Activated T-cell treated with anti-CD3 and anti-CD28 coated beads, Interleukin-2, amount 50 U/mL, for 72 hours (primary cell): Measurements from ENCODE around the gene RBBP9. TPM values are rescaled to one million over a fixed set of nuclear protein-coding genes. Genes with fewer than 3 reads are reported as not detected.
A peak's percentile ranks its signal among the peaks of the same experiment; 100 is the strongest.
"Not testable (repeated sequence)": the region's sequence is repeated elsewhere in the genome, so short reads cannot be mapped to it uniquely, and the experiment has no call there.

ENCODE experiments used
- ATAC-seq, 2 donors: fragments of 150-1000 bp; cut with Tn5 transposase; replicated peaks in 1 of 2; 2 replicates each; pipeline ENCODE4 v1.10.0; 2021; ENCODE audit warnings: moderate library complexity in 2 of 2, mild to moderate bottlenecking in 1 of 2
- DNase-seq, 2 donors: peaks; one replicate each; pipeline ENCODE4 v3.0.0; 2021 to 2022; ENCODE audit warnings: mixed read lengths in 1 of 2
- H3K27ac Mint-ChIP-seq: one replicate; pipeline ENCODE4 v1.8.0; 2022; ENCODE audit warnings: mild to moderate bottlenecking, moderate library complexity, mixed read lengths
- H3K27me3 Mint-ChIP-seq: one replicate; pipeline ENCODE4 v1.8.0; 2022; ENCODE audit warnings: low read depth, mixed read lengths
- H3K36me3 Mint-ChIP-seq, 2 donors: one replicate each; pipeline ENCODE4 v1.8.0; 2022; ENCODE audit warnings: mixed read lengths in 2 of 2, mild to moderate bottlenecking in 1 of 2; ENCODE audit not compliant: insufficient read depth in 2 of 2
- H3K4me1 Mint-ChIP-seq: one replicate; pipeline ENCODE4 v1.8.0; 2022; ENCODE audit warnings: low read depth, mixed read lengths
- H3K4me3 Mint-ChIP-seq, 2 donors: one replicate each; pipeline ENCODE4 v1.8.0; 2022; ENCODE audit warnings: mild to moderate bottlenecking in 2 of 2, mixed read lengths in 2 of 2, moderate library complexity in 2 of 2
- H3K9me3 Mint-ChIP-seq, 2 donors: one replicate each; pipeline ENCODE4 v1.8.0; 2022; ENCODE audit warnings: mixed read lengths in 2 of 2
- total RNA-seq, 2 donors: library from RNA; stranded (reverse); gene quantifications; one replicate each; pipeline ENCODE4 v1.2.3, GENCODE V29; 2022

Gene RBBP9
- total RNA-seq, 2 donors from 2014 or later: 27.2 to 30.6 TPM

DNA sequence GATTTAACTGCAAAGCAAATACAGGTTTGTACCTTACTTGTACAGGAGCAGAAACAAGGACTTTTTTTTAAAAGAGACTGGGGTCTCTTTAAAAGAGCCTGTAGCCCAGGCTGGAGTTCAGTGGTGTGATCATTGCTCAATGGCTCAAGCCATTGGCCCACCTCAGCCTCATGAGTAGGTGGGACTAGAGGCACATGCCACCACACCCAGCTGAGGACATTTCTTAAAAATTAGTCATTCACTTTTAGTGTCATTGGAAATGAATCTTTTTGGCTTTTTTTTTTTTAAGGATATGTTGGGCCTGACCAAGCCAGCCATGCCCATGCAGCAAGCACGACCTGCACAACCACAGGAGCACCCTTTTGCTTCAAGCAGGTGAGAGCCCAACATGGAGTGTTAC lies 27.6 kb upstream of the RBBP9 start:
- H3K4me3 Mint-ChIP-seq: no peak overlapping the region

DNA sequence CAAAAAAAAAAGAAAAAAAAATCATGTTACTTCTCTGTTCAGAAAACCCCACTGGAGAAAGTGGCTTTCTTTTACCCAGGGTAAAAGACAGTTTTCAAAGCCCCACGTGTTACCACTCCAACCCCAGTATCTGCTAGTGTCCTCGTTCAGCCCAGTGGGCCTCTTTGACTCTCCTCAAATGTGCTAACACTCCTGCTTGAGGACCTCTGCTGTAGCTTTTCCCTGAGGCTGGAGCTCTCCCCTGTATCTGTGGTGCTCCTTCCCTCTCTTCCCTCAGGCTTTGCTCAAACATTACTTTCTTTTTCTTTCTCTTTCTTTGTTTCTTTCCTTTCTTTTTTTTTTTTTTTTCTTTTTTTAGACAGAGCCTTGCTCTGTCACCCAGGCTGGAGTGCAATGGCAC lies 26.0 kb upstream of the RBBP9 start:
- Mint-ChIP-seq H3K27me3 (no peaks in the 10 kb centered on the region), H3K4me1 (no peaks in the 10 kb centered on the region), H3K27ac (no peak overlapping the region), H3K36me3 (peaks cover 6 to 24% of the 10 kb centered on the region in 2 donors), H3K9me3 (no peaks in the 10 kb centered on the region), H3K4me3 (no peak overlapping the region)
- DNase-seq (no peak), ATAC-seq (no peak)

More for the DNA sequence above, 27.6 kb upstream of the RBBP9 start:
- ATAC-seq: no peak
- Mint-ChIP-seq H3K4me1 (no peaks in the 10 kb centered on the region), H3K27me3 (no peaks in the 10 kb centered on the region), H3K27ac (no peak overlapping the region), H3K9me3 (no peaks in the 10 kb centered on the region), H3K36me3 (peaks cover 13 to 33% of the 10 kb centered on the region in 2 donors)
- no peak for DNase-seq

DNA sequence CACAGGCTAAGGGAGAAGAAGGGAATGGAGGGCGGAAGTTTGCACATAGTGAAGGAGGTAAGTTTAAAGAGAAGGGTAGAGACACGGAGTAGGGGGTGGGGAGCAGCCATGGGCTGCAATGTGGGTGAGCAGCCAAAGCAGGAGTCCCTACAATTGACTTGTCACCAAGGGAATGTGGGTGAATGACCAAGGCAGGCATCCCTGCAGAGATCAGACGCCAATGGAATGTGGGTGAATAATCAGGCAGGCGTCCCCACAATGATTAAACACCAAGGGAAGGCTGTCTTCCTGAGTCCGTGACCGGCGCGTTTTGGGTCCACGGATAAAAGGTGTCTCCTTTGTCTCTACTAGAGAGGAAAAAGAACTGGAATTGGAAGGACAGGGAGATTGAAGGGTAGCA lies 25.0 kb upstream of the RBBP9 start:
- not testable (repeated sequence) for H3K27ac Mint-ChIP-seq, H3K9me3 Mint-ChIP-seq, DNase-seq, H3K4me3 Mint-ChIP-seq, H3K27me3 Mint-ChIP-seq, H3K4me1 Mint-ChIP-seq, ATAC-seq
- peaks cover 3 to 21% of the 10 kb centered on the region in 2 donors for H3K36me3 Mint-ChIP-seq

DNA sequence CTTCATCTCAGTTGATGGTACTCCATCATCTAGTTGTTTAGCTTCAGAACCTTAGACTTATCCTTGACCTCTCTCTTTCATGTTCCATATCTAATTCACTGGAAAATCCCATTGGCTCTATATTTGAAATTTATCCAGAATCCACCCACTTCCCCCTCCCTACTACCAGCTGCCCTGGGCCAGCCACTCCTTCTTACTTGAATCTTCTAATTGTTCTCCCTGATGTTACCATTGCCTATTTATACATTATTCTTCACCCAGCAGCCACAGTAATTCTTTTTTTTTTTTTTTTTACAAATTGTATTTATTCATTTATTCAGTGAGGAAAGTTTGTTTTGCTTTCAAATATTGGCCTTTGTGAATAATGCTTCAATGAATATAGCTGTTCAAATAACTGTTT lies 18.9 kb upstream of the RBBP9 start:
- Mint-ChIP-seq H3K27me3 (no peaks in the 10 kb centered on the region), H3K4me3 (no peak overlapping the region), H3K9me3 (no peaks in the 10 kb centered on the region), H3K36me3 (peaks cover 6 to 22% of the 10 kb centered on the region in 2 donors), H3K4me1 (peaks cover 13% of the 10 kb centered on the region), H3K27ac (no peak overlapping the region)
- DNase-seq (no peak), ATAC-seq (no peak)

DNA sequence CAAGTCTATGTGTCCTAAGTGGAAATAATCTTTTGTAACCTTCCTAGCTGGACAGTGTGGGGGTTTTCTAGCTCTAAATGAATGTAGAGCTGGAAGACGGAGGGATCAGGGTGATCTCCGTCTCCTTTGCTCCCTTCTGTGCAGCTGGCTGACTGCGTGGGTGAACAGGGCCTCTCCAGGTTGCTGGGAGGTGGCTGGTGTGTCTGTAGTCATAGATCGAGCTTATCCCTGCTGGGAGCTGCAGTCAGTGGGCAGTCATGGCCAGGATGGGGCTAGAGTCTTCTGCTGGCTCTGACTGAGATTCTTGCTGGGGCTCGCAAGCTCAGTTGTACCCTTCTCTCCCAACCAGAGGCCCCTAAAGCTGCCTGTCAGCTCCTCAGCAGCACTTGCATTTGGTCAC lies 17.1 kb upstream of the RBBP9 start:
- DNase-seq (no peak), ATAC-seq (no peak)
- Mint-ChIP-seq H3K36me3 (peaks cover 12 to 34% of the 10 kb centered on the region in 2 donors), H3K9me3 (no peaks in the 10 kb centered on the region), H3K27ac (no peak overlapping the region), H3K4me1 (peaks cover 31% of the 10 kb centered on the region), H3K4me3 (no peak overlapping the region), H3K27me3 (no peaks in the 10 kb centered on the region)

DNA sequence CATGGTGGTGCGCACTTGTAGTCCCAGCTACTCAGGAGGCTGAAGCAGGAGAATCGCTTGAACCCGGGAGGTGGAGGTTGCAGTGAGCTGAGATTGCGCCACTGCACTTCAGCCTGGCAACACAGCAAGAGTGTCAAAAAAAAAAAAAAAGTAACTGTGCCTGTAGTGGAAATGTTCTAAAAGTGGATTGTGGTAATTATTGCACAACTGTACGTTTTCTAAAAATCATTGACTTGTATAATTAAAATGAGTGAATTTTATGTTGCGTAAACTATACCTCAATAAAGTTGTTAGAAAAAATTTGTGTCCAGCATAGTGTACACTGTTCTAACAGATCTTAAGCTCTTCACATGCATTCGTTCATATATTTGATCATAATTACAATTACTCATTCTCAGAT lies 16.2 kb upstream of the RBBP9 start:
- peak overlapping the region; percentile 68 for H3K27ac Mint-ChIP-seq

DNA sequence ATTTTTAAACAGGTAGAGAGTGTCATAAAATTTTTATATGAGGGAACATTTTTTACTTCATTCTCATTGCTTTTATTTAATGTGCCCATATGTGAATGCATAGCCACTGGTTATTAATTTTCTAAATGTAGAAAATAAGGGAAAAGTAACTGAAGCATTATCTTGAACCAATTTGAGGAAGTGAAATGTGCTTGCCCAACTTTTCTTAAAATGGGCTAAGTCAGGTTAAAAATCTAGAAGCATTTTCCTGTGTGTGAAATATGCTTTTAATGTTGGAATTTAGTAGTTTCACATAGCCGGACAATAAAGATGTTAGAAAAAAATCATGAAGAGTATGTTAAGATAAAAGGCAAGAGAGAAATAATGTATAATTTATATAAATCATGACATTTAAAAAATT lies 14.5 kb upstream of the RBBP9 start:
- Mint-ChIP-seq H3K27me3 (no peaks in the 10 kb centered on the region), H3K4me1 (peaks cover 48% of the 10 kb centered on the region), H3K27ac (peak overlapping the region; percentile 80), H3K4me3 (peak overlapping the region in 1 of 2 donors; percentile 54), H3K36me3 (peaks cover 20 to 36% of the 10 kb centered on the region in 2 donors), H3K9me3 (no peaks in the 10 kb centered on the region)
- ATAC-seq (no peak), DNase-seq (no peak)

More for the DNA sequence above, 16.2 kb upstream of the RBBP9 start:
- peaks cover 15 to 34% of the 10 kb centered on the region in 2 donors for H3K36me3 Mint-ChIP-seq
- peaks cover 40% of the 10 kb centered on the region for H3K4me1 Mint-ChIP-seq
- no peaks in the 10 kb centered on the region for H3K27me3 Mint-ChIP-seq
- H3K9me3 Mint-ChIP-seq: no peaks in the 10 kb centered on the region
- DNase-seq: no peak
- ATAC-seq: no peak
- H3K4me3 Mint-ChIP-seq: no peak overlapping the region

DNA sequence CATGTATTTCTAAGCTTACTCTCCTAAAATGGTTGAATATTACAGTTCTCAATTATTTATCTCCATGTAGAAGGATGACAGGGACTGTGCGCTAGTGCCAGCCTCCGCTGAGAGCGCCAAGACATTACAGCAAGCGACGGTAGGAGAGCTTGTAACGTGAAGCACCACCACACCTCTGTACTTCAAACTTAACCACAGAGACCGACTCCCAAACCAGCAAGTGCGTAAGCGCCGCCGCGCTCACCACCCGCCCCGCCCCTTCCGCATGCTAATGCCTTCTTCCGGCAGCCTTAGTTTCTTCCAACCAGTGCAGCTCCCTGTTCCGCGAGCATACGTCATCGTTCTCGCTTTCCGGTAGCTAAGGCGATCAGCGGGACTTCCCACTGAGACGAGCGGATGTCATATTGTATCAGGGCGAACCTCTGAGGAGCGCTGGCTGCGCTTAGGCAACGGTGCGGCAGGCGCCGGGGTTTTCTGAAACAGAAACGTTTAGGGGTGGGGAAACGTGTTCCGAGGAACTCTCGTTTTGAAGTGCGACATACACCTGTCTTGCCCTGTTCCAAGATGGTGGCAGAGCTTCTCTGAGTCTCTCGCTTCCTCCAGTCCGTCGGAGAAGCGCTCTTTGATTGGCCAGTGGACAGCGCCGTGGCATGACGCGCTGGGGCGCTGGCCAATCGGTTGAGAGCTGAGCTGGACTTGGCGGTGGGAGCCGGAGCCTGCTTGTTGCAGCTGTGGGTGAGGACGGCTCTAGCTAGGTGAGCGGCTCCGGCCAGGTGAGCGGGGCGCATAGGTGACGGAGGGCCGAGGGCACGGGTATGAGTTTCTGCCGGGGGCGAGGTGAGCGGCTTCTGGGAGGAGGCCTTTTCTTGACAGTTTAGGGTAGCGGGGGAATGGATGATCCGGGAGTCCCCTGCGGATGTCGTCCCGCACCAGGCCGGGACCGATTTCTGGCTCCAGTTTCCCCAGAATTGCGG lies 10.5 kb upstream of the RBBP9 start, which contains the start of gene SEC23B:
Gene SEC23B, plus strand, starts transcription at position 723 of the 974 bp plus-strand sequence. CDS start 2,896 bp downstream, outside the sequence.
- peaks cover 51% of the 10 kb centered on the region for H3K4me1 Mint-ChIP-seq
- ATAC-seq (peak; percentile 90), DNase-seq (peak; percentile 98 to 99)
- H3K4me3 Mint-ChIP-seq: peak within 1 kb of the TSS; percentile 93 to 99
- peaks cover 17 to 22% of the 10 kb centered on the region in 2 donors for H3K36me3 Mint-ChIP-seq
- H3K27ac Mint-ChIP-seq: peak within 1 kb of the TSS; percentile 96
- no peaks in the 10 kb centered on the region for H3K9me3 Mint-ChIP-seq
- H3K27me3 Mint-ChIP-seq: no peaks in the 10 kb centered on the region

DNA sequence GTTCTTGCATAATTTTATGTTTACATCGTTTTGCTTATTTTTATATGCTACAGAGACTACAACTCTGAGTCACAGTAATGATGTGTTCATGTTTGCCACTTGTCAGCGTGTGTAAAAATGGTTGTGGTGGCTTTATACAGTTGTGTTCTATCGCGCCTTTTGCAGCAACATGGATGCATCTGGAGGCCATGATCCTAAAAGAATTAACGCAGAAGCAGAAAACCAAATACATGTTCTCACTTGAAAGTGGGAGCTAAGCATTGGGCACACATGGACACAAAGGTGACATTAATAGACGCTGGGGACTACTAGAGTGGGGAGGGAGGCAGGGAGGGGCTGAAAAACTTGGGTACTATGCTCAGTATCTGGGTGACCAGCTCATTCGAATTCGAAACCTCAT lies 9.7 kb upstream of the RBBP9 start:
- Mint-ChIP-seq H3K36me3 (peaks cover 17 to 22% of the 10 kb centered on the region in 2 donors), H3K27ac (peak overlapping the region; percentile 96), H3K27me3 (peaks cover 4% of the 10 kb centered on the region), H3K4me3 (peak overlapping the region; percentile 93 to 99), H3K9me3 (no peaks in the 10 kb centered on the region), H3K4me1 (peaks cover 51% of the 10 kb centered on the region)
- ATAC-seq (no peak), DNase-seq (peak; percentile 44 to 46)

DNA sequence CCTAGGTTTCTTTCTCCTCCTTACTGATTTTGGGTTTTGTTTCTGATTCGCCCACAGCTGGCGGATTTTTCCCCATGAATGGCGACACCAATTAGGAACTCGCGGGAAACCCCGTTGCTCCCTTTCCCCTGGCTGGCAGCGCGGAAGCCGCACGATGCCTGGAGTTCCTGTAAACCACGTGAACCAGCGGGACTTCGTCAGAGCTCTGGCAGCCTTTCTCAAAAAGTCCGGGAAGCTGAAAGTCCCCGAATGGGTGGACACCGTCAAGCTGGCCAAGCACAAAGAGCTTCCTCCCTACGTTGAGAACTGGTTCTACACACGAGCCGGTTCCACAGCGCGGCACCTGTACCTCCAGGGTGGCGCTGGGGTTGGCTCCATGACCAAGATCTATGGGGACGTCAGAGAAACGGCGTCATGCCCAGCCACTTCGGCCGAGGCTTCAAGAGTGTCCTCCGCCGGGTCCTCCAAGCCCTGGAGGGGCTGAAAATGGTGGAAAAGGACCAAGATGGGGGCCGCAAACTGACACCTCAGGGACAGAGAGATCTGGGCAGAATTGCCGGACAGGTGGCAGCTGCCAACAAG lies 7.5 kb upstream of the RBBP9 start:
- ATAC-seq: no peak
- no peak for DNase-seq
- H3K36me3 Mint-ChIP-seq: peaks cover 4 to 8% of the 10 kb centered on the region in 2 donors
- no peak overlapping the region for H3K27ac Mint-ChIP-seq
- H3K27me3 Mint-ChIP-seq: peaks cover 7% of the 10 kb centered on the region
- no peak overlapping the region for H3K4me3 Mint-ChIP-seq
- H3K4me1 Mint-ChIP-seq: peaks cover 29% of the 10 kb centered on the region
- H3K9me3 Mint-ChIP-seq: no peaks in the 10 kb centered on the region

DNA sequence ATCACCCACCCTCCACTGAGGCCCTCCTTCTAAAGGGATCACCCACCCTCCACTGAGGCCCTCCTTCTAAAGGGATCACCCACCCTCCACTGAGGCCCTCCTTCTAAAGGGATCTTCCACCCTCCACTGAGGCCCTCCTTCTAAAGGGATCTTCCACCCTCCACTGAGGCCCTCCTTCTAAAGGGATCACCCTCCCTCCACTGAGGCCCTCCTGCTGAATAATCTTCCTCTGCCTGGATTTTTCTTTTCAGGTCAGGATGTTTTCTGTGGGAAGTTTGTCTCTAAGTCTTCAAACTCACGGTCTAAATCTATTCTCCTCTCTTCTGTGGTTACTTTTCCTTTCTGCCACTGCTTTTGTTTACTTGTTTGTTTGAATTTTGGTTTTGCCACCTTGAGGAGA lies 4.6 kb upstream of the RBBP9 start:
- H3K36me3 Mint-ChIP-seq, H3K27me3 Mint-ChIP-seq, H3K9me3 Mint-ChIP-seq, DNase-seq, H3K4me3 Mint-ChIP-seq, ATAC-seq, H3K27ac Mint-ChIP-seq: not testable (repeated sequence)
- peaks cover 15% of the 10 kb centered on the region for H3K4me1 Mint-ChIP-seq

DNA sequence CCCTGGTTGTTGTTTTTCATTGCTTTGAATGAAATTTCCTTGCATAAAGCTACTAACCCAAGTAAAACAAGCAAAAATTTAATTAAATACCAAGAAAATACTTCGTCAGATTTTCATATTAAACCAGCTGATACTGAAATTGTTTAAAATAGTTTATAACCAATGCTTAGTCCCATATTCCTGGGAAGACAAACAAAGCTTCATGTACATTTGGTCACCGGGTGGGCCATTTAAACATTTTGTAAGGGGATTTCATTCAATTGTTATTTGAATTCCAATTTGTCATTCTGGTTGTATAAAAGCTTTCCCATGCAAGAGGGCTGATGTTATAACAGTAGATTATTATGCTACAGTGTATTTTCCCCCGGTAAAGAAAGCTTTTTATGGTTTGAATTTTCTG lies 578 bp upstream of the RBBP9 start:
- ATAC-seq (no peak), DNase-seq (no peak)
- Mint-ChIP-seq H3K4me3 (peak overlapping the region; percentile 97 to 99), H3K27ac (peak overlapping the region; percentile 82), H3K9me3 (no peaks in the 10 kb centered on the region), H3K4me1 (peaks cover 25% of the 10 kb centered on the region), H3K27me3 (peaks cover 7% of the 10 kb centered on the region), H3K36me3 (peaks cover 6 to 8% of the 10 kb centered on the region in 2 donors)

DNA sequence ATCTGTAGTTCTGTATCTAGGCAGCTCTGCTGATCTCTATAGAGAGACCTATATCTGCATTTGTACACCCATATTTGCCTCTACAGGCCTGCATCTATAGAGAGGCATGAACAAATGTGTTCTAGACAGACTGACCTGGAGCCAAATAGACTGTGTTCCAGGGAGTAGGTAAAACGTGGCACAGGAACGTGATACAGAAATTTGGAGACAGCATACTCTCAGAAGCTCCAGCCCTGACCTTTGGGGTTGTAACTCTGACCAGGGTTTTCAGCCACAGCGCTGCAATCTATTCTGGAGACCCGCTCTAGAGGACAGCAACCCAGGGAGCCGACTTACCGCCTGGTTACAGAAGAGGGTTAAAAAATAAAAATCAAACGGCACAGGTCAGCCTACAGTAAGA lies 983 bp downstream of the RBBP9 start:
- no peak for ATAC-seq
- peak overlapping the region; percentile 94 for H3K27ac Mint-ChIP-seq
- H3K36me3 Mint-ChIP-seq: peaks cover 8% of the 10 kb centered on the region in 2 donors
- H3K27me3 Mint-ChIP-seq: no peaks in the 10 kb centered on the region
- no peaks in the 10 kb centered on the region for H3K9me3 Mint-ChIP-seq
- peak overlapping the region; percentile 97 to 99 for H3K4me3 Mint-ChIP-seq
- peaks cover 25% of the 10 kb centered on the region for H3K4me1 Mint-ChIP-seq
- no peak for DNase-seq
